Ovary (tissue), 3 donors: ENCODE data around the gene MYO9B.

Source experiments
- EP300 ChIP-seq: sonication (generic); formaldehyde crosslinking; IDR thresholded peaks from one replicate; pipeline ENCODE4 v1.6.1; 2017; ENCODE audit warnings: antibody characterized with exemption
- POLR2A ChIP-seq: fragments of 450-650 bp; IDR thresholded peaks from one replicate; pipeline ENCODE4 v1.6.1; 2017; ENCODE audit warnings: antibody characterized with exemption, mild to moderate bottlenecking, moderate library complexity
- TF ChIP-seq, protein P1 (sequence below), 3 donors: fragments of 450-650 bp in 2 of 3; fragments of 200-600 bp in 1 of 3; IDR thresholded peaks; one replicate each; pipeline versions ENCODE4 v1.5.1 to v1.8.0; 2016 to 2022; ENCODE audit warnings: antibody characterized with exemption in 3 of 3, mild to moderate bottlenecking in 1 of 3
- donor health status: DM: no; HTN: no; CAD: no.

GRCh38 chr19:17112271-17112670 lies 36.7 kb downstream of the MYO9B start:
- TF ChIP-seq POLR2A (no peak), EP300 (no peak)
- TF ChIP-seq, protein P1, sequence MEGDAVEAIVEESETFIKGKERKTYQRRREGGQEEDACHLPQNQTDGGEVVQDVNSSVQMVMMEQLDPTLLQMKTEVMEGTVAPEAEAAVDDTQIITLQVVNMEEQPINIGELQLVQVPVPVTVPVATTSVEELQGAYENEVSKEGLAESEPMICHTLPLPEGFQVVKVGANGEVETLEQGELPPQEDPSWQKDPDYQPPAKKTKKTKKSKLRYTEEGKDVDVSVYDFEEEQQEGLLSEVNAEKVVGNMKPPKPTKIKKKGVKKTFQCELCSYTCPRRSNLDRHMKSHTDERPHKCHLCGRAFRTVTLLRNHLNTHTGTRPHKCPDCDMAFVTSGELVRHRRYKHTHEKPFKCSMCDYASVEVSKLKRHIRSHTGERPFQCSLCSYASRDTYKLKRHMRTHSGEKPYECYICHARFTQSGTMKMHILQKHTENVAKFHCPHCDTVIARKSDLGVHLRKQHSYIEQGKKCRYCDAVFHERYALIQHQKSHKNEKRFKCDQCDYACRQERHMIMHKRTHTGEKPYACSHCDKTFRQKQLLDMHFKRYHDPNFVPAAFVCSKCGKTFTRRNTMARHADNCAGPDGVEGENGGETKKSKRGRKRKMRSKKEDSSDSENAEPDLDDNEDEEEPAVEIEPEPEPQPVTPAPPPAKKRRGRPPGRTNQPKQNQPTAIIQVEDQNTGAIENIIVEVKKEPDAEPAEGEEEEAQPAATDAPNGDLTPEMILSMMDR (IDR thresholded peaks at IDR 0.05) = no peak
